HG03196 (cell line): ENCODE measurements around the gene AHDC1.

Source experiments
- ATAC-seq: cut with Tn5 transposase; IDR thresholded peaks from one replicate; pipeline ENCODE4 v1.9.1; 2021; ENCODE audit not compliant: unreplicated experiment

AHDC1 gene

DNA sequence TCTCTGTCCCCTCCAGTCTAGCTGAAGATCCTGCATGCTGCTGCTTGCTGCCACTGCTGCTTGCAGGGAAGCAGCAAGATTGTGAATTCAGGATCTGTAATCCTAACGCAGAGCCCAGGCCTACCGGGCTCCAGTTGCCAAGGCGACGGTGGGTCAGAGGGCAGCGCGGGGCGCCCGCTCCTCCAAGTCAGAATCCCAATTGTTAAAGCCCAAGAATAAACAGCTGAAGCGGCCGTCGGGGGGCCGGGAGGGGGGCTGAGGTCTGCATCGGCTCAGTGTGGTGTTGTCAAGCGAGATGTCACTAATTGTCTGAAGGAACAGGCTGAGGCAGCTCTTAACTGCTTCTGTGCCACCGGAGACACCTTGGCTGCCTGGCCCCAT lies 36.8 kb downstream of the AHDC1 start:
- ATAC-seq = no peak

DNA sequence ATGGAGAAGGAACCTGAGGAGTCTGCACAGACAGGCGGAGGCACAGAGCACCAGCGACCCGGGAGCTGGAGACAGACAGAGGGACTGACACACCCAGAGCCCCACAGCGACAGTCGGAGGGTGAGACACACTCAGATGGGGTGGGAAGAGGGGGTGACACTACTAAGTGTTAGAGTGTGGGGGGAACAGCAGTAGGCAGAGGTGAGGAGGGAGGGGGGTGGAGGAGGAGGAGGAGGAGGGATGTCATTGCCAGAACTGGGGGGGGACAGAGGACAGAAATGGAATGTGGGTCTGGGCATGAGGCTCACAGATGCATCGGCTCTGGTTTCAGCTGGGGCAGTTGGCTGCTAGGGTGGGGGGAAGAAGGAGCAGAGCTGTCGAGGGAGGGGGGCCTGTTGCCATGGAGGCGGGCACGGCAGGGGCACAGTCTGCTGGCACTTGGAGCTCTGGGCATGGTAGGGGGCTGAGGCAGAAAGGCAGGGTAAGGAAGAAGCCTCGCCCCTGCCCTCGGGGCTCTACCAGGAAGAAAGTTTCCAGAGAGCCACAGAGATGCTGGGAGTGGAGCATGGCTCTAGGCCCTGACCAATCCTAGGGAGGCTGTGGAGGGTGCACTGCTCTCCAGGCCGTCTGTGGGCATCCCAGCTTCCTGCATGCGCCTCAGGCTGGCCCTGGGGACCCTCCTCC lies 37.3 kb downstream of the AHDC1 start:
- ATAC-seq = no peak

DNA sequence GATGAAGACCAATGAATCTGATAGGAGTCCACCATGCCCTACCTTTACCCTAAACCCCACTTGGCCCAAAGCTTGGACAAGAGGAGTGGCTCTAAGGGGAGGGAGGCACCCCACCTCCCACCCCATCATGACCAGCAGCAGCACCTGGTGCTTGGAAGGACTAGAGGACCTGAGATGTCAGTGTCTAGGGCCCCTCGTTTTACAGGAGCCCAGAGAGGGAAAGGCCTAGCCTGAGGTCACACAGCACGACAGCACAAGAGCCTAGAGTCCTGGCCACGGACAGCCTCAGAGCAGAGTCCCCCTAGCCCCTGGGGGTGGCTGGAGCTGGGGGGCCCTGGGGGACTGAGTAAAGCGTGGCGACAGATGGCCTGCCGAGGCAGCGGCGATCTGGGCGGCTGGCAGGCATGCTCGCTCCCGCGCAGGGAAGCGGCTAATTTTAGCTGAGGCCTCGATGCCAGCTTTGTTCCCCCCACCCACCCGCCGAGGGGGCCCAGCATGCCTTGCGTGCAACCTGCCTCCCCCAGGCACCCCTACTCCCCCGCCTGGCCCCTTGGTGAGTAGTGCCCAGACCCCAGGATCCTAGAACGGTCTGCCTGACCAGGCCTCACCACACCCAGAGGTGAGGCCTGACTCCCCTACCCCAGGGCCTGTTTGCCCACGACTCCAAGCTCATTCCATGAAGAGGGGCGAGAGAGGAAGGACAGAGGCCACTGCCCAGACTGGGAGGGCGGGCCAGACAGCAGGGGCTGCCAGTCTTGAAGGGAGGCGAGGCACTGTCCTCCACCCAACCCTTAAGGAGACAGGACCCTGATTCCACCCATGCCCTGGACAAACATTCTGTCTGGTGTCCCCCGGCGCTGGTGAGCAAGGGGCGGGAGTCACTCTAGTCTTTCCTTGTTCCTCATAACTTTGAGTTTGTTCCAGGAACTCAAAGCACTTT lies 39.0 kb downstream of the AHDC1 start:
- ATAC-seq = no peak

DNA sequence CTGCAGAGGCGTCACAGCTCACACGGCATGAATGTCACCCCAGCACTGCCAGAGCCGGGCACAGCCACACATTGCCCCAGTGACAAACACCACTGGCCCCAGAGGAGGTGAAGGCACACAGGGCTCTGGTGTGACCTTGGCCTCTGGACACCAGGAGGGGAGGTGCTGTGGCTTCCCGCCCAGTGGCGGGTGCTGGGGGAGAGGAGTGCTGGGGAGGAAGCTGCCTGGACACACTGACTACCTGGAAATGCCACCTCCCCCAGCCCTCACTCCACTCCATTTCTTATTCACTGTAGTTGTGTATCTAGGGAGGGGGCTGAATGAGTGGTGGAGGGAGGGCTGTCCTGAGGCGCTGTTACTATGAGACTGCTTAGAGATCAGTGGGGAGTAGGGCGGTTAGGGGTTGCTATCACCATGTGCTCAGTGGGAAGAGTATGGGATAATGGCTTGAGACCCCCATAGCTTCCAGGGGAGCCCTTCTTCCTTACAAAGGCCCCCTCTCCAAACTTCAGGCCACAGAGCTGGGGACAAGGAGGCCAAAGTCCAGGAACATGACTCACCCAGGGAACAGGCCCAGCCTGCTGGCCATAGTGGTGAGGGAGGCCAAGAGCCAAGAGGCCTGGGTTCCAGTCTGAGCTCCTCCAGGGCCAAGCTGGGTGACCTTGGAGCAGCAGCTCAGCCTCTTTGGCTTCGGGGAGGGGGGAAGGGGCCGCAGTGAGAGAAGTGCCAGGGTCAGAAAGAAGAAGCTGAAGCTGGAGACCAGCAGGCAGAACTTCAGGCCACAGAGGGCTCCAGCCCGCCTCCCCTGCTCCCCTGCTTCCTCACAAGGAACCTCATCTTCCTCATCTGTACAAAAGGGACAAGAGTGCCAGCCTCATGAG lies 40.1 kb downstream of the AHDC1 start:
- ATAC-seq = no peak

DNA sequence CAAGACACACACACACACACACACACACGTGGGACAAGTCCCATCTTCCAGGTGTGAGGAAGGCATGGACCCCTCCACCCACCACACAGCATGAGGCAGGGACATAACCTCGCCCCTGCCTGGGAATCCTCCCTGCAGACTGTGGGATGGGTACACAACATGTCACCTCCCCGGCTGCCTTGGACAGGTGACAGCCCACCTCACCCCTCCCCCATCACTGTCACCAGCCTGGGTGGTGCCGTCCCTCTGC lies 40.7 kb downstream of the AHDC1 start:
- ATAC-seq = no peak

DNA sequence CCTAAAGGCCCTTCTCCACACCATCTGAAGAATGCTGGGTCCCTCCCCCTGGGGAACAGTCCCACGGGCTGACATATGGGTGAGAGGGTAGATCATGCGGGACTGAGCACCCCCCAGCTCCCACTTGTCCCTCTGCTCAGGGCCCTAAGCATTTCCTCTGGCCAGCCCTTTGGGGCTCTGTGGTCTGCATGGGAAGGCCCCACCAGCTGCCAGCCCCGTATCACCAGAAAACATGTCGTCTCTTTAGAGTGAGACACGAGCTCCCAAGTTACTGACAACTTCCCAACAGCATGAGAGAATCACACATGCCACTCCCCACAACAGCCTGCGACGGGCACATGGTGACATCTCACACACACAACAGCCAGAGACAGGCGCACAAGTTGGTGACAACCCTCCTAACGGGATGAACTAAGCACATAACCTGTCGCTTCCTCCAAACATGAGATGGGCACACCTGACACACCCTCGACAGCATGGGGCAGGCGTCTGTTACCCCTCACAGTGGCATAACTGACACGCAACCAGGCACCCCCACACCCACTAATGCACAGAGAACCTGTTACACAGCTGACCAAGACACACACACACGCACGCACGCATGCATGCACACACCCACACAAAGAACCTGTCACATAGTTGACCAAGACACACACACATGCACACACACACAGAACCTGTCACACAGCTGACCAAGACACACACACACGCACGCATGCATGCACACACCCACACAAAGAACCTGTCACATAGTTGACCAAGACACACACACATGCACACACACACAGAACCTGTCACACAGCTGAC lies 41.2 kb downstream of the AHDC1 start:
- ATAC-seq = no peak

DNA sequence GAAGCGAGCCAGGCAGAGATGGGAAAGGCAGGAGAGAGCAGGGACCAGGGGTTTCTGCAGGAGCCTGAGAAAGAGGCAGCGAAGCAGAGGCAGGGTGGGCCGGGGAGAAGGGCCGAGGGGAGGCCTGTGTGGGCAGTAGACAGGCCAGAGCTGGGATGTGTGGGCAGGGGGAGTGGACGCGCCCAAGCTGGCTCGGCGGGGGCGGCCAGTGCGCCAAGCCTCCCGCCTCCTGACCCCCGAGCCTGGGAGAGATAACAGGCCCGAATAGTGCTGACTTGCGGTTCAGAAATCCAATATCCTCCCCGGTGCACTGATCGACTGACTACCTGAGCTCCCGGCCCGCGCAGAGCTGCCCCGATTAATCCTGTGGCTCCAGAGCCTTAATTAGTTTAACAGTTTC lies 41.9 kb downstream of the AHDC1 start:
- ATAC-seq = no peak

DNA sequence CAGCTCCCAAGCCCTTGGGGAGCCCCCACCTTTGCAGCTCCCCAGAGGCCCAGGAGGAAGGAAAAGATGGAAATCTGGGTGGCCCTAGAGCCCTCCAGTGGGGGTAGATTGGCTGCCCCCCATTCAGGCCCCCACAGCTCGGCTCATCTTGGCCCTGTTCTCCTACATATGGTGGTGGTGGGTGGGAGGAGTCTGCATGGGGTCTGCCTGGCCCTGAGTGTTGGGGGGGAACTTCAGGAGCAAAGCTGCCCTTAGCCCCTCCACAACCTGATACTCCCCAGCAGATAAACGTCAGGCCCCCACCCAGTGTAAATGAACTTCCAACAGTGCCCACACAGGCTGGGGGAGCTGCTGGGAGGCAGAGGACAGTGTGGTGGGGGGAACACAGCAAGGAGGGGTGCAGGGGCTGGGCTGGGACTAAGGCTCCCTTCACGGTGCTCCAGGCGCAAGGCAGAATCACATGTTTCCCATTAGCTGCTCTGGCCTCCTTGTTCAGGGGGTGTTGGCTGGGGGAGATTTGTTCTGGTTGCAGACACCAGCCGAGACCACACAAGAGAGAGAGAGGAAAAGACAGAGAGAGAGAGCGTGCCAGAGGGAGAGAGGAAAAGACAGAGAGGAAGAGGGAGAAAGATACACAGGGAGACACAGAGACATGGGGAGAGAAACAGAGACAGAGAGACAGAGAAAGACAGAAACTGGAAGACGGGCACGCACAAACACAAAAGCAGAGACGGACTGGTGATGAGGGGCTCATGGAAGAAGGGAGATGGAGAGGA lies 42.6 kb downstream of the AHDC1 start:
- ATAC-seq = no peak

DNA sequence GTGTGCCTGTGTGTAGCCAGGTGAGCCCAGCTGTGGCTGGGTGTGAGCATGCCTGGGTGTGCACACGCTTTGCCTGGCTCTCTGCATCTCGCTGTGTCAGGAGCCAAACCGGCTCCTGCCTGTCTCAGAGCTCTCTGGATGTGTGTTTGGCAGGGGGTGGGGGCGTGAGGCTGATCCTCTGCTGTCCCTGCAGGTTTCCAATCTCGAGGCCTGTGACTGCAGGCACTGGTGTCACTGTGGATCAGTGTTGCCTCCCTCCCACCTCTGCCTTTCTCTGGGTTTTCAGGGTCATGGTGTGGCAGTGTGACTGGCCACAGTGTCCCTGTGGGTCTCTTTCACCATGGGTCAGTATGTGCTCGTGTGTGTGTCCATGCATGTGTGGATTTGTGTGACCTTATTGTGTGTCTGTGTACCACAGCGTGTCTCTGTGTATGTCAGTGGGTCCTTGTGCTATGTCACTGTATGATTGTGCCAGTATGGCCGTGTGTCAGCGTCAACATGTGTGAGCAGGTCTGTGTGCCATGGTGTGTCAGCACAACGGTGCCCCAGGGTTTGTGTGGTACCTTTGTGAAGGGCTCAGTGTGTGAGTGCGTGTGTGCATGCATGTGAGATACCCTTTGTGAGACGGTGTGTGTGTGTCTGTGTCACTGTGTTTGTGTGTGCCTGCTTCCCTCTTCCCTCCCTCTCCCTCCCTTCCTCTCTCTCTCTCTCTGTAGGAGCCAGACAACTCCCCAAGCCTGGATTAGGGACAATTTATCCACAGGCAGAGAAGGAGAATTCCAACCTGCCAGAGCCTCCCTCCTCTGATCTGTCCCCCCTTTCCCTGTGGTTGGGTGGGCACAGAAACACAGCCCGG lies 43.4 kb downstream of the AHDC1 start:
- no peak for ATAC-seq

DNA sequence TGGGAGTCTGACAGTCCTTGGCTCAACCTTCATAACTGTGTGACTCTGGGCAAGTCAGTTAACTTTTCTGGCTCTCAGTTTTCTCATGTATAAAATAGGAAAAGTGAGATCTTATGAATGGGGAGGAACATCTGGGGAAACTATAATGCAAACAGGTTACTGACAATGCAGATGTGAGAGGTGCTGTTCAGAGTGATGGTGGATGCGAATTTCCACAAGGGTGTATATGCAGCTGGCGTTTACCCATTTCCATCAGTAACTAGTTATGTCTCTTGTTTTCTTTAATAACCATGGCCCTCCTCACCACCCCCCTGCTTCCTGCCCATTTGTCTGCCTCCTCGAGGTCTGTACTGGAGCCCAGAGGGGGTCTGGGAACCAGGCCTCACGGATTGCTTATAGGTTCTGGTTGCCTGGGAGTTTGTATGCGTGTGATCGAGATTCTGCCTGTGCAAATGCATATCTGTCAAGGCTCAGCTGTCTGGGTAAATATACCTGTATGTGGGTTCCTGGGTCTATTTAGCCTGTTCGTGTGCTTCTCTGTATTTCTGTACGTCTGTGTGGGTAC lies 44.4 kb downstream of the AHDC1 start:
- ATAC-seq = no peak

DNA sequence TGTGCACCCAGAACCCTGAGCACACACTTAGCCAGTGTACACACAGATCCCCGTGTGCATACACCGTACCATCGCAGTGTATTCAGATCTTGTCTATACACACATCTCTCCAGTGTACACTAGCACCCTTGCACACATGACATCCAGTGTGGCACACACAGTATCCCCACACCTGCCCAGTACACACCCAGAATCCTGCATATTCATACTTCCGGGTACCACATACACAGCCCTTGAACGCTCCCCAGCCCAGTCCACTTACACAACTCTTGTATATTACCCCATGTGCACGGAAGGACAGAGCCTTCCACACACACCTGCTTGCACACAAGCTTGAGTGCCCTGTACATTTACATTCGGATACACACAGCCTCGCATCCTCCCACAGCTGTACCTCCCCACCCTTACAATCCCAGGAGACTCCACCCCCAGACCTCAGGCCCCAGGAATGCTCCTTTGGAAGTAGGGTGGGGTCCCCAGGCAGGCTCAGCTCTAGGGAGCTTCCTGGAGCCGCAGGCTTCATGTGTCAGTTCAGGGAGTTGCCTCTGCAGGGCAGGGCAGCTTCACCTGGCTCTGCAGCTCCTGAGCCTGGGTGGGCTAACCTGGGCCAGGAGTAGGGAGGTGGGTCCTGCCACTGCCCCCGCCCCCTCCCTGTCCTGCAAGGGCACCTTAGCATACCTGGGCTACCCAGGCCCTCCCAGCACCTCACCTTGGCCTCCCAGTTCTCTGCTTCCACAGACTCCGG lies 46.2 kb downstream of the AHDC1 start:
- no peak for ATAC-seq

DNA sequence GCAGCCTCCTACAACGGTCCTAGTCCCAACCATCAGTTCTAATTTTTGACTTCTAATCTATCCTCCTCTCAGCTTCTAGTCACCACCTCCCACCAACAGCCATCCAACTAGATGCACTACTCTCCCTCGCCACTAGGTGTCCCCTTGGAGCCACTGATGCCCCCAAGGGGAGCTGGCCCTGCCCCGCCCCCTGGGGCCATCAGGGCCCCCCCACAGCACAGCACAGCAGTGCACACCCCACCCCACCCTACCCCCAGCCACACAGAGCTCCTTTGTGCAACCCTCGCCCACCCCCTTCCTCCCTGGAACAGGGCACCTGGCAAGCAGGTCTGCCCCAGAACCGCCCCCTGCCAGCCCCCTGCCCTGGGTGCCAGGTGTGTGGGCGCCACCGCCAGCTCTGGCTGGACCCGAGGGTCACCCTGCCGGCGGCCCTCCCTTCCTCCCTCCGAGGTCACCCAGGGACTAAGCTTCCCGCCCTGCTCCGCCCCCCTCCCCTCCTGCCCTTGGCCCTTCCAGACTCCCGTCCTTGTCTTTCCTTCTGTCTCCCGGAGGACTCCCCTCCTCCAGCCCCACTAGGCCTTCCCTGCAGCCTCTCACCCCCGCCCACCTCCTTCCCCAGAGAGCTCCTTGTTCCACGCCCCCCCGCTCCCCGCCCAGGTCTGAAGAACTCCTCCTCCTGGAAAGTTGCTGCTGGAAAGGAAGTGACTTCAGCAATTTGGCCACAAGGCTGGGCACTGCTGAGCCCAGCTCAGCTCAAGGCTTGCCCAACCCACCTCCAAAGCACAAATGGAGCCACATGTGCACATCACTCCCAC lies 47.0 kb downstream of the AHDC1 start:
- no peak for ATAC-seq

DNA sequence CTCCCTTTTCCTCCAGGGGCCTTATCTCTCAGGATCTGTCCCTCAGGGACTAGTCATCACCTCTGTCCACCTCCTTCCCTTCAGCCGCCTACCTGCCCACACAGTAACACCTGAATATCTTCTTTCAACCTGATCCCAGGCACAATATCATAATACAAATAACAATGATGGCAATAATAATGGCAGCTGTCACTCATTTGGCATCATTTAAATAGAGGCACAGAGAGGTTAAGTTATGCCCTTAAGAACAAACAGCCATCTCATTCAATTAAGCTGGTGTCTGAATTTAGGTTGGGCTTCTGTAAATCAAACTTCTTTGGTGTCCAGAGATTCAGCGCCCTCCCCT lies 47.5 kb downstream of the AHDC1 start:
- no peak for ATAC-seq

DNA sequence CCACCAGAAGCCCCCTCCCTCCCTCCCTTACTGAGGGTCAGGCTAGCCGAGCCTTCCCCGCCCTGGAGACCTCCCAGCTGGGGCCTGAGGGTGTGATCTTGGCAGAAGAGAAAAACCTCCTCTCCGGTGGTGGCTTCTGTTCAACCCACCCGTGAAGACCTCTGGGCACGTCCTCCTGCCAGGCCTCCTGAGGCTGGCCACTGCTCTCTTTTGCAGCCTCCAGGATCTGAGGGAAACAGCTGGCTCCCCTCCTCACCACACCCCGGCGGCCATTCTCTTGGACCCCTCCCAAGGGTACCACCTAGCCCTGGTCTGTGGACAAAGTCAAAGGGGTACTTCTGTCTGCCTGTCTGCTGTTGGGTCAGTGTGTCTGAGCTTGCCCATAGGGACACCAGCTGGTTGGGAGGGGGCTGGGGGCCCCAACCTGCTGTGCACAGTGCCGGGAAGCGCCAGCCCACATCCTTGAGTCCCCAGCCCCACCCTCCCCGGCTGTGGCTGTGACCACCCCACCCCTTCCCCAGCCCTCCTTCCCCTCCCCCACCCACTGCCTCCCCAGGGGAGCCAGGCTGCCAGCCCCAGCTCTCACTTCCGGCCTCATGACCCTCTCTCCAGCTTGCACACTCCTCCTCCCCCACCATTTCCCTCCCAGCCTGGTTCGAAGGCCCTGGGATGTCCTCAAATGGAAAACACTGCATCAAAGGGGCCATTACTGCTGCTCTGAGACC lies 48.1 kb downstream of the AHDC1 start:
- ATAC-seq = no peak

DNA sequence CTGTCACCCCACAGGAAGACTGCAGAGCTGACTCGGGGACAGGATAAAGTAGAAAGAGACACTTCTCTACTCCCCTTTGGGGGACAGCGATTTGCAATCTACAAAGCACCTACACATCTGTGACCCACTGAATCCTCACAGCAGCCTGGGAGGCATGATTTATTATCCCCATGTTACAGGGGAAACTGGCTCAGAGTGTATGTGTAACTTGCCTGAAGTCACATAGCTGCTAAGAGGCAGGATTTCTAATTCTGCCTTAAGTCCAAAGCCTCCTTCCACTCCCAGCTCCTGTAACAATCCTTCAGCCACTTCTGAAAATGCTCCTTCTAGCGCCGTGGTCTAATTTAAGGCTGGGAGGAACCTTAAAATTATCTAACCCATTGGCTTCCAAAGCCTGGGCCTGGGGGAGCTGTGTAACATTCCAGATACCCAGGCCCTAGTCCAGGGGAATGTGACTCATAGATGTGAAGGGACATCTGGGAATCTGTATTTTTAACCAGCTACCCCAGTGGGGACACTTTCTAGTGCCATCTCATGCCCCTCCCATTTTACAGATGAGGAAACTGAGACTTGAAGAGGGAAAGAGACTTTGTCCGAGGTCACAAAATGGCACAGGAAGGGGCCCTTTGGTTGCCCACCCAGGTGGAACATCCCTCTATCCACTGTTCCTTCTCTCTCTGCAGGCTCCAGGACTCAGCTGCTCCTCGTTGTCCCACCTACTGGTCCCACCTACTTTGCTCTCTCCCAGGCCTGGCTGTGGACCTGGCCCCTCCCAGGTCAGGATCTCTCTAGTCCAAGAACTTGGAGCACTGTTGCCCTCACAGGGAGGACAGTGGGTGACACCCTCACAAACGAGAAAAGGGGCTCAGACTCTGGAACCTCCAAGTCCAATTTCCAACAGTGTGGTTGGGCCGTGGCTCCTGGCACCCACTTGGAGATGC lies 48.9 kb downstream of the AHDC1 start:
- no peak for ATAC-seq

DNA sequence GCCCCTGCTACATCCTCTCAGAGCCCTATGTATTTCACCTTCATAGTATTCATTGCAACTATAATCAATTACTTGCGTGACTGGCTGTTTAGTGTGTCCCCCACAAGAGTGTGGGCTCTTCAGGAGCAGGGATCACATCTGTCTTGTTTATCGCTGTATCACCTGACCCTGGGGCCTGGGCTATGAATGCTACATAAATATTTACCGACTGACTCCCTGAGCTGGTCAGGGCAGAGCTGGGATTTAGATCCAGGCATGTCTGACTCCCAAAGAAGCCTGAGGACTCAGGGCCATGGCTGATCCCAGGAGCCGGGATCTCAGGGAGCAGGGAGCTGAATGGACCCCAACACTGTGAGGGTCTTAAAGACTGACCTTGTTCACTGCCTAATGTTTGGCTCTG lies 49.7 kb downstream of the AHDC1 start:
- ATAC-seq = no peak
